ENCODE measurements around the gene TSPAN10. TPM values are rescaled to one million over a fixed set of nuclear protein-coding genes. Genes with fewer than 3 reads are reported as not detected.
"Not testable (repeated sequence)": the region's sequence is repeated elsewhere in the genome, so short reads cannot be mapped to it uniquely, and the experiment has no call there.

TSPAN10 gene
- total and polyA plus RNA-seq, 5 donors = 0.24 to 0.31 (median 0.27) TPM; not detected in 2

GRCh38 chr17:81664051-81664470 lies 27.1 kb downstream of the TSPAN10 start:
- H3K9me3 ChIP-seq (ENCODE audit: control insufficient read depth, low read length) = no peaks in the 10 kb centered on the region
- peaks cover 2% of the 10 kb centered on the region for H3K4me1 ChIP-seq (ENCODE audit: control insufficient read depth, insufficient read depth, low read length)
- DNase-seq (peak in 1 of 3 donors; percentile 40), ATAC-seq (no peak)
- WGBS = 73% methylated on average over 7 of the region's 7 CpGs
- intact Hi-C loops (cut with DNase I) = no loop called here
- no peak overlapping the region for H3K27ac ChIP-seq (ENCODE audit: low read length)
- no peak overlapping the region for H3K4me3 ChIP-seq (ENCODE audit: low read length)
- no peaks in the 10 kb centered on the region for H3K27me3 ChIP-seq (ENCODE audit: control insufficient read depth, insufficient read depth)

- Histone ChIP-seq H3K4me3 (ENCODE audit: low read length) (peak overlapping the region; percentile 74), H3K9me3 (ENCODE audit: control insufficient read depth, low read length) (no peaks in the 10 kb centered on the region), H3K27ac (ENCODE audit: low read length) (peak overlapping the region; percentile 68), H3K4me1 (ENCODE audit: control insufficient read depth, insufficient read depth, low read length) (peaks cover 2% of the 10 kb centered on the region), H3K27me3 (ENCODE audit: control insufficient read depth, insufficient read depth) (no peaks in the 10 kb centered on the region)
- intact Hi-C loops (cut with DNase I) = no loop called here
- peak; percentile 33 to 44 for ATAC-seq
- DNase-seq = peak in 2 of 3 donors; percentile 58 to 60
- WGBS = 61% methylated on average over 30 of the region's 30 CpGs
These were observed 28.5 kb downstream of the TSPAN10 start for GRCh38 chr17:81665205-81666091.

GRCh38 chr17:81666092-81666341 lies 29.0 kb downstream of the TSPAN10 start:
- ATAC-seq (peak in 1 of 2 donors; percentile 28), DNase-seq (no peak)
- intact Hi-C loops (cut with DNase I) = no loop called here

GRCh38 chr17:81666342-81667191 lies 29.6 kb downstream of the TSPAN10 start, which contains the start of the genes CCDC137 and OXLD1:
TSS of gene CCDC137 (plus strand) at chr17:81666737. CDS start at chr17:81666767, 30 bp downstream.
TSS of gene OXLD1 (minus strand) at chr17:81666605. CDS start at chr17:81666577, 28 bp downstream.
- intact Hi-C loops (cut with DNase I) = no loop called here
- Histone ChIP-seq H3K4me1 (ENCODE audit: control insufficient read depth, insufficient read depth, low read length) (peaks cover 2% of the 10 kb centered on the region), H3K4me3 (ENCODE audit: low read length) (peak within 1 kb of the TSS; percentile 74), H3K9me3 (ENCODE audit: control insufficient read depth, low read length) (no peaks in the 10 kb centered on the region), H3K27ac (ENCODE audit: low read length) (peak within 1 kb of the TSS; percentile 68), H3K27me3 (ENCODE audit: control insufficient read depth, insufficient read depth) (no peaks in the 10 kb centered on the region)
- peak; percentile 98 to 99 for ATAC-seq
- peak; percentile 98 to 99 (median 99) for DNase-seq
- under 1% methylated on average over 96 of the region's 96 CpGs for WGBS

More at GRCh38 chr17:81666092-81666341, 29.0 kb downstream of the TSPAN10 start:
- H3K9me3 ChIP-seq (ENCODE audit: control insufficient read depth, low read length) = no peaks in the 10 kb centered on the region
- 0% methylated on average over 16 of the region's 16 CpGs for WGBS
- H3K27ac ChIP-seq (ENCODE audit: low read length) = peak overlapping the region; percentile 68
- H3K4me1 ChIP-seq (ENCODE audit: control insufficient read depth, insufficient read depth, low read length) = peaks cover 2% of the 10 kb centered on the region
- H3K4me3 ChIP-seq (ENCODE audit: low read length) = peak overlapping the region; percentile 74
- no peaks in the 10 kb centered on the region for H3K27me3 ChIP-seq (ENCODE audit: control insufficient read depth, insufficient read depth)

GRCh38 chr17:81667754-81668153 lies 30.8 kb downstream of the TSPAN10 start:
- Histone ChIP-seq H3K27me3 (ENCODE audit: control insufficient read depth, insufficient read depth) (no peaks in the 10 kb centered on the region), H3K4me3 (ENCODE audit: low read length) (no peak overlapping the region), H3K27ac (ENCODE audit: low read length) (no peak overlapping the region), H3K4me1 (ENCODE audit: control insufficient read depth, insufficient read depth, low read length) (peaks cover 2% of the 10 kb centered on the region), H3K9me3 (ENCODE audit: control insufficient read depth, low read length) (no peaks in the 10 kb centered on the region)
- intact Hi-C loops (cut with DNase I) = no loop called here
- ATAC-seq (no peak), DNase-seq (peak in 1 of 3 donors; percentile 49)
- 88% methylated on average over 18 of the region's 18 CpGs for WGBS

GRCh38 chr17:81672504-81672903 lies 35.5 kb downstream of the TSPAN10 start:
- H3K27ac ChIP-seq (ENCODE audit: low read length) = no peak overlapping the region
- DNase-seq = peak in 1 of 3 donors; percentile 44
- ATAC-seq = no peak

GRCh38 chr17:81672954-81673353 lies 36.0 kb downstream of the TSPAN10 start:
- H3K4me1 ChIP-seq (ENCODE audit: control insufficient read depth, insufficient read depth, low read length) = no peaks in the 10 kb centered on the region
- no peaks in the 10 kb centered on the region for H3K9me3 ChIP-seq (ENCODE audit: control insufficient read depth, low read length)
- WGBS = 87% methylated on average over 16 of the region's 16 CpGs
- H3K4me3 ChIP-seq (ENCODE audit: low read length) = no peak overlapping the region
- H3K27me3 ChIP-seq (ENCODE audit: control insufficient read depth, insufficient read depth) = no peaks in the 10 kb centered on the region
- DNase-seq = peak in 1 of 3 donors; percentile 40
- intact Hi-C loops (cut with DNase I) = no loop called here
- no peak overlapping the region for H3K27ac ChIP-seq (ENCODE audit: low read length)
- ATAC-seq = peak in 1 of 2 donors; percentile 9

More at GRCh38 chr17:81672504-81672903, 35.5 kb downstream of the TSPAN10 start:
- Histone ChIP-seq H3K4me1 (ENCODE audit: control insufficient read depth, insufficient read depth, low read length) (no peaks in the 10 kb centered on the region), H3K4me3 (ENCODE audit: low read length) (no peak overlapping the region), H3K9me3 (ENCODE audit: control insufficient read depth, low read length) (no peaks in the 10 kb centered on the region), H3K27me3 (ENCODE audit: control insufficient read depth, insufficient read depth) (no peaks in the 10 kb centered on the region)
- WGBS = 83% methylated on average over 18 of the region's 18 CpGs
- intact Hi-C loops (cut with DNase I) = no loop called here

- Histone ChIP-seq H3K4me3 (ENCODE audit: low read length) (no peak overlapping the region), H3K4me1 (ENCODE audit: control insufficient read depth, insufficient read depth, low read length) (no peaks in the 10 kb centered on the region), H3K9me3 (ENCODE audit: control insufficient read depth, low read length) (no peaks in the 10 kb centered on the region), H3K27ac (ENCODE audit: low read length) (no peak overlapping the region), H3K27me3 (ENCODE audit: control insufficient read depth, insufficient read depth) (no peaks in the 10 kb centered on the region)
- intact Hi-C loops (cut with DNase I) = no loop called here
- ATAC-seq = no peak
- 78% methylated on average over 18 of the region's 18 CpGs for WGBS
- peak in 1 of 3 donors; percentile 56 for DNase-seq
These were observed 36.7 kb downstream of the TSPAN10 start for GRCh38 chr17:81673561-81674258.

GRCh38 chr17:81675515-81676221 lies 38.7 kb downstream of the TSPAN10 start:
- DNase-seq; H3K27ac ChIP-seq (ENCODE audit: low read length); ATAC-seq; intact Hi-C loops (cut with DNase I); H3K27me3 ChIP-seq (ENCODE audit: control insufficient read depth, insufficient read depth); H3K9me3 ChIP-seq (ENCODE audit: control insufficient read depth, low read length); H3K4me3 ChIP-seq (ENCODE audit: low read length); H3K4me1 ChIP-seq (ENCODE audit: control insufficient read depth, insufficient read depth, low read length): not testable (repeated sequence)
- WGBS = 37% methylated on average over 18 of the region's 18 CpGs

GRCh38 chr17:81676906-81677305 lies 39.9 kb downstream of the TSPAN10 start:
- ATAC-seq = peak; percentile 5 to 15
- 89% methylated on average over 17 of the region's 17 CpGs for WGBS
- no peak overlapping the region for H3K4me3 ChIP-seq (ENCODE audit: low read length)
- H3K27me3 ChIP-seq (ENCODE audit: control insufficient read depth, insufficient read depth) = no peaks in the 10 kb centered on the region
- H3K27ac ChIP-seq (ENCODE audit: low read length) = no peak overlapping the region
- no peaks in the 10 kb centered on the region for H3K9me3 ChIP-seq (ENCODE audit: control insufficient read depth, low read length)
- intact Hi-C loops (cut with DNase I) = no loop called here
- H3K4me1 ChIP-seq (ENCODE audit: control insufficient read depth, insufficient read depth, low read length) = no peaks in the 10 kb centered on the region
- no peak for DNase-seq

All from right cardiac atrium (tissue), 5 donors.